Retinal pigment epithelial cell (primary cell): ENCODE measurements around the gene ZEB2.
A peak's percentile ranks its signal among the peaks of the same experiment; 100 is the strongest.

Experiments
- DNase-seq: peaks from one replicate; pipeline ENCODE4 v3.0.0-alpha.2; 2010; ENCODE audit warnings: low read depth
- H3K4me3 ChIP-seq: 2 replicates; pipeline ENCODE4 v1.5.1; 2011; ENCODE audit warnings: mild to moderate bottlenecking, low read length, control low read depth, moderate library complexity
- CTCF ChIP-seq: conservative IDR thresholded peaks from 2 replicates; pipeline ENCODE4 v1.5.1; 2011; ENCODE audit warnings: low read depth, low read length, control low read depth, inconsistent platforms

The ZEB2 gene

DNA sequence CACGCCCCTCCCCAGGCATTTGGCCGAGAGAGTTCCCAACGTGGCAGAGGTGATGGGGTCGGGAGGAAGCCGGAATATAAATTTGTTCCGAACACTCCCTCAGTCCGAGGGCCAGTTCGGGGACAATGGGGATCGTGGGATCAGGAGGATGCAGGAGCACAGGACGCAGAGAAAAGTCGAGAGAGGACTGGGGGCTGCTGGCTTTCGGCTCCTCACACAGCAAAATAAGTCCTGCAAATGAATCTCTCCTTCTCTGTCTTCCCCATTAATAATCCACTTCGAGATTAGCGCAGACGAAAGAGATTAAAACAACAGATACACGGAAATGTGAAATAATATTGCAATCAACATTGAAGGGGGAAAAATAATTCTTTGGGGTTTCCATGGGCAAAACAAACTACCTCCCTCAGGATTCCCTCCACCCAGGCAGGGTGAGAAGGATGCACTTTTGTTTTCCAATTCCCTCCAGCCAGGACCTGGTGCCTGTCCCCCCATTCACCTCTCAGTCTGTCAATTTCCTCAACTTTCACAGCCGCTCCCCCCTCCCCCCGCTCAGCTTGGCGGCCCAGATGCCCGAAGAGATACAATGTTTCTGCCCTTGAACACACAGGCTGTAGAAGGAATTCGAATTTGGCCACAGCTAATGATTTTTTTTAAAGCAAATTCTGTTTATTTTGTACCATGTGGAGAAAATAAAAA, 3.1 kb upstream of the ZEB2 start:
- no peak for DNase-seq
- H3K4me3 ChIP-seq = peak overlapping the region; percentile 67
- TF ChIP-seq CTCF = no peak

DNA sequence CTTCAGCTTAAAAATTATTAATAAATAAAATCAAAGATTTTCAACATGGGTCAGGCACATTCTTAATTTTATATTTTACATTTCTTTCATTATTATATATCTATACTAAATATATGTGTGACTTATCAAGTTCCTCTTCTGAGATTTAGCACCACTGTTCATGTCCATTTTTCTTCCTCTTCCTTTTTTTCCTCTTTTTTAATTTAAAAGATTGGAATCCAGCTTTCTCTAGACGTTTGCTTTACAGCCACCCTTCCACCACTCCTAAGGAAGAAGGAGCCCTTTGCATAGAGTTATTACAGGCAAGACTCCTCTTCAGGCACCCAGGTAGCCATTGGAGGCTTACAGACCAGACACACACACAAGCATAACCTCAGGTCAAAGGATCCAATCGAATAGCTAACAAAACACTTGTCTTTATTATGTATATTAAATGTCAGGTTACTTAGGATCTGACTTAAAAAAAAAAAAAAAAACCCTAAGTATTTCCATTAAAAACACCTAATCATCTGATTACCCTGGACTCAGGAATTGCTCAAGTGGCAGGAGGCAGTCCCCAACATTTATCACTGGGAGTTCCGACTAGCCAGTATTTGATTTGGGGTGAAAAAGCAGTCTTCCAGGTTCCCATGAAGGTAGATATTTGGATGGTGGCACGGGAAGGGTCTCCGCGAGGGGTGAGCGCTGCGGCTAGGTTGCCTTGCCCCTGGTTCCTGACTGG, 2.4 kb upstream of the ZEB2 start:
- peak overlapping the region; percentile 67 for H3K4me3 ChIP-seq
- no peak for DNase-seq
- no peak for TF ChIP-seq CTCF

- no peak for DNase-seq
- no peak overlapping the region for H3K4me3 ChIP-seq
These were observed 1.8 kb upstream of the ZEB2 start for GRCh38 chr2:144521686-144522085.

DNA sequence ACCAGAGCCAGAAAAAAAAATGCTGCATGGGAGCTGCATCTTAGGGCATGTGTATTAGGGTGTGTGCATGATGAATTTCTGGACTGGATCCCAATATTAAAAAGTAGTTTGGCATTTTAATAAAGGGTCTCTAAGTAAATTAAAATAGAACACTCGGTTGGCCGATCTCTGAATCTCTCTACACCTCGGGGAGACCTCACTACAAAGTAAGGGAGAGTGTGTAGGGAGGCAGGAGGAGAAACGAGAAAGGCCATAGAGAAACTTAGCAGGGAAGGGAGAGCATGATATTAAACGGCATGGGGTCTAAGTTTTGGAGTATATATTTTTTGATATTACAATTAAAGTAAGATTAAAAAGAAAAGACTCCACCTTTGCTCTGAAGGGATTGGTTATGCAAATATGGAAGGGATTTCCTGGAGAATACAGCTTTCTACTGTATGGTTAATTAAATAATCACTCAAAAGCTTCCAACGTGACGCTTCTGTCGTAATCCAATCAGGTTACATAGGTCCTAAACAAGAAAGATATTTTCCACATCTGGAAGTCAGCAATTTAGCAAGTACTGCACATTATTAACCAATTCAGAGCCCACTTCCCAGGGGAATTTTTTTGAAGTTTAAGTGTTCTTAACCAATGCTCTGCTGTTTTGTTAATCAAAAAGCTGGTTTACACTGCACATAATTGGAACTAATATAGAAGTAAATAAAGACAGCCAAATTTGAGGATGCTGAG, 1.0 kb upstream of the ZEB2 start:
- no peak for DNase-seq
- peak overlapping the region; percentile 86 for H3K4me3 ChIP-seq
- TF ChIP-seq CTCF = no peak

More at GRCh38 chr2:144521686-144522085, 1.8 kb upstream of the ZEB2 start:
- no peak for TF ChIP-seq CTCF

- H3K4me3 ChIP-seq = peak overlapping the region; percentile 86
- DNase-seq = no peak
- no peak for TF ChIP-seq CTCF
These were observed 354 bp downstream of the ZEB2 start for GRCh38 chr2:144519597-144519933.

DNA sequence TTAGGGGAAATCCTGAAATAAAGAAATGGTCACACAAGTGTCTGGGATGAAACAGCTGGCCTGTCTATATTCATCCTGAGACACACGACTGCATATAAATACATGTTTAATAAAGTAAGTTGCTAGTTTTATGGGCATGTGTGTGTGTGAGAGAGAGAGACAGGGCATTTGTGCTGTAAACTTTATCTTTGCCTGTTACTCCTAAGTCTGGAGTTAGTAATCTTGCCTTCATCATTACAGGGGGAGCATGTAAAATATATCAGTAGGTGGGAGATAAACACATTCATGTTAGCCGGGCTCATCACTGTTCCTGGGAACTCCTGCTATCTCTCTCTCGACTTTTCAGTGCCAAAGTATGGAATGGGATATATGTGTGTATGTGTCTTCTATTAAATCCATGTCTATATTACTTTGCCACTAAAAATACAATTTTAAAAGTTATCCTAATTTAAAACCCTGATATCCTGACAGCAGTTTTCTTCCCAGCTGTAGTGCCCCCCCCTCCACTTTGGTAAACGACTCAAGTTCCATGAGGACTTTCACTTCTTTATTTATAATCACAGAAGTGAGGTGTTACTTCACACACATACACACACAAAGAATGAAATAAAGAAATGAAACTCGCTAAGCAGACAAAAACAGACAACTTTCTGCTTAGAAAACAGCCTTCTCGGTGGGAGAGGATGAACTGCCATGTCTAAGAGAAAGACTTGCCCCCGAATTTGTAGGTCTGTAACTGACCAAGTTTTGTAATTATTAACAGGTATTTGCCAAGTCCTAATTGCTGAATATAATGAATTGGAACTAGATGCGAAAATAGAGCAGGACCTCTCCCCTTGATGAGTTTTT, 947 bp downstream of the ZEB2 start:
- DNase-seq = no peak
- TF ChIP-seq CTCF = no peak
- H3K4me3 ChIP-seq = peak overlapping the region; percentile 86
